DND-41 (cell line): ENCODE measurements around the gene AURKB.

Experiments
- ATAC-seq: fragments of 200-7000 bp; cut with Tn5 transposase; 3 replicates; pipeline ENCODE4 v1.9.1; 2021; ENCODE audit warnings: low read depth; ENCODE audit not compliant: insufficient read depth
- DNase-seq: peaks from one replicate; pipeline ENCODE4 v3.0.0-alpha.2; 2020
- H2AFZ ChIP-seq: 2 replicates; pipeline ENCODE4 v1.6.0; 2012; ENCODE audit warnings: low read depth, low read length
- H3K27ac ChIP-seq: 2 replicates; pipeline ENCODE4 v1.5.1; 2012; ENCODE audit warnings: low read length, inconsistent platforms
- H3K27me3 ChIP-seq: fragments of 200-600 bp; sonication (generic); 2 replicates; pipeline ENCODE4 v1.6.0; 2012; ENCODE audit warnings: low read length, mild to moderate bottlenecking, inconsistent platforms; ENCODE audit not compliant: insufficient read depth, poor library complexity
- H3K36me3 ChIP-seq: 2 replicates; pipeline ENCODE4 v1.5.1; 2012; ENCODE audit warnings: low read length, inconsistent platforms; ENCODE audit not compliant: insufficient read depth
- H3K4me1 ChIP-seq: 2 replicates; pipeline ENCODE4 v1.5.1; 2012; ENCODE audit warnings: mild to moderate bottlenecking, low read length; ENCODE audit not compliant: insufficient read depth
- H3K4me2 ChIP-seq: 2 replicates; pipeline ENCODE4 v1.6.0; 2012; ENCODE audit warnings: mild to moderate bottlenecking, moderate library complexity, low read length, inconsistent platforms; ENCODE audit not compliant: insufficient read depth
- H3K4me3 ChIP-seq, 2 experiments: fragments of 200-600 bp in 1 of 2; shearing (Covaris generic) in 1 of 2; 2 replicates each; pipeline ENCODE4 v1.5.1; 2012 to 2016; ENCODE audit warnings: inconsistent platforms in 2 of 2, low read length in 2 of 2, mild to moderate bottlenecking in 2 of 2, low read depth in 1 of 2, moderate library complexity in 1 of 2
- H3K79me2 ChIP-seq: 2 replicates; pipeline ENCODE4 v1.6.0; 2012; ENCODE audit warnings: low read length, inconsistent platforms; ENCODE audit not compliant: insufficient read depth
- H3K9ac ChIP-seq: 2 replicates; pipeline ENCODE4 v1.6.0; 2012; ENCODE audit warnings: low read depth, mild to moderate bottlenecking, inconsistent platforms, low read length, moderate library complexity
- H3K9me3 ChIP-seq: 2 replicates; pipeline ENCODE4 v1.5.1; 2012; ENCODE audit warnings: low read length, moderate library complexity, mild to moderate bottlenecking, inconsistent platforms; ENCODE audit not compliant: insufficient read depth, severe bottlenecking
- H4K20me1 ChIP-seq: 2 replicates; pipeline ENCODE4 v1.6.0; 2012; ENCODE audit warnings: low read length; ENCODE audit not compliant: insufficient read depth
- EZH2 ChIP-seq: IDR thresholded peaks from 3 replicates; pipeline ENCODE4 v1.6.1; 2012; ENCODE audit warnings: borderline replicate concordance, low read depth, mild to moderate bottlenecking, moderate library complexity, low read length, inconsistent platforms; ENCODE audit not compliant: severe bottlenecking
- TF ChIP-seq, protein P1 (sequence below): IDR thresholded peaks from 2 replicates; pipeline ENCODE4 v1.5.1; 2012; ENCODE audit warnings: borderline replicate concordance, low read length, moderate library complexity, mild to moderate bottlenecking; ENCODE audit not compliant: poor library complexity, severe bottlenecking; ENCODE audit errors: extremely low read depth

Gene AURKB

DNA sequence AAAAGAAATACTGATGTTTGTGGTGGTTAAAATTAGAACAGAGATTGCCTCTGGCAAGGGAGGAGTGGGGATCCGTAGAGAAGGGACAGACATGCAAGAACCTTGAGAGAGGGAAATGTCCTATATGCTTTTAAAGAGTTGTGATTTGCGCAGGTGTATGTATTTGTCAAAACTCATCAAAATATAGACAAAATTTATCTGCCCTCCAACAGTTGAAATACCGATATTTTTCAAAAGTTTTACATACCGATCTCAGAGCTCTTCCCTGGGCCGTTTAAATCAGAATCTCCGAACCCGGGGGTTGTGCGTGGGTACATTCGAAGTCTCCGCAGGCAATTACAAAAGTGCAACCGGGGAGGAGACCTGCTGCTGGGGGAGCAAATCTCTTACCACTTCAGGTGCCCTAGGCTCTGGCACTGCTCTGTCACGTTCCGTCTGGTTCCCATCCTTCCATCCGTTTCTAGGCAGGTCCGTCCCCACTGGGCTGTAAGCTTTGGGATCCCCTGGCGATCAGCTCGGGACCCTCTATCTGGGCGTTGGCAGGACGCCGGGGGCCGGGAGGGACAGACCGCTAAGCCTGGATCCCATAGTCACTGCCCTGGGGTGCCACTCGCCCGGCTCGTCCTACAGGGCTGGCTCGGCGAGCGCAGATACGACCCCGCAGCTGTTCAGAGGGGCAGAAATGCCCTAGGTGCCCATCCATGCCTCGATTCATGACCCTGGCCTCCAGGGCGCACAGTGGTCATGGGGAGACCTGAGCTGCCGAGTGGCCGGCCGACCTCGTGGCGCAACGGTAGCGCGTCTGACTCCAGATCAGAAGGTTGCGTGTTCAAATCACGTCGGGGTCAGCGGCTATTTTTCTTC lies 24.6 kb downstream of the AURKB start:
- ATAC-seq: 0 out of 3 replicates have a peak, but pooled peaks have one; percentile 2
- no peaks in the 10 kb centered on the region for H3K27me3 ChIP-seq
- H2AFZ ChIP-seq: peak overlapping the region; percentile 88
- no peaks in the 10 kb centered on the region; the same call in 1 of the 2 replicates for H3K36me3 ChIP-seq
- peak; percentile 83 for DNase-seq
- peaks cover 17% of the 10 kb centered on the region for H3K79me2 ChIP-seq
- H3K27ac ChIP-seq: peak overlapping the region; percentile 99
- TF ChIP-seq, protein P1, sequence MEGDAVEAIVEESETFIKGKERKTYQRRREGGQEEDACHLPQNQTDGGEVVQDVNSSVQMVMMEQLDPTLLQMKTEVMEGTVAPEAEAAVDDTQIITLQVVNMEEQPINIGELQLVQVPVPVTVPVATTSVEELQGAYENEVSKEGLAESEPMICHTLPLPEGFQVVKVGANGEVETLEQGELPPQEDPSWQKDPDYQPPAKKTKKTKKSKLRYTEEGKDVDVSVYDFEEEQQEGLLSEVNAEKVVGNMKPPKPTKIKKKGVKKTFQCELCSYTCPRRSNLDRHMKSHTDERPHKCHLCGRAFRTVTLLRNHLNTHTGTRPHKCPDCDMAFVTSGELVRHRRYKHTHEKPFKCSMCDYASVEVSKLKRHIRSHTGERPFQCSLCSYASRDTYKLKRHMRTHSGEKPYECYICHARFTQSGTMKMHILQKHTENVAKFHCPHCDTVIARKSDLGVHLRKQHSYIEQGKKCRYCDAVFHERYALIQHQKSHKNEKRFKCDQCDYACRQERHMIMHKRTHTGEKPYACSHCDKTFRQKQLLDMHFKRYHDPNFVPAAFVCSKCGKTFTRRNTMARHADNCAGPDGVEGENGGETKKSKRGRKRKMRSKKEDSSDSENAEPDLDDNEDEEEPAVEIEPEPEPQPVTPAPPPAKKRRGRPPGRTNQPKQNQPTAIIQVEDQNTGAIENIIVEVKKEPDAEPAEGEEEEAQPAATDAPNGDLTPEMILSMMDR: no peak
- TF ChIP-seq EZH2: no peak
- H4K20me1 ChIP-seq: peaks cover 13% of the 10 kb centered on the region
- H3K9ac ChIP-seq: peak overlapping the region; percentile 70
- peak overlapping the region; percentile 91 for H3K4me2 ChIP-seq
- no peaks in the 10 kb centered on the region for H3K9me3 ChIP-seq
- peaks cover 51% of the 10 kb centered on the region for H3K4me1 ChIP-seq
- peak overlapping the region; percentile 55 to 80 for H3K4me3 ChIP-seq

DNA sequence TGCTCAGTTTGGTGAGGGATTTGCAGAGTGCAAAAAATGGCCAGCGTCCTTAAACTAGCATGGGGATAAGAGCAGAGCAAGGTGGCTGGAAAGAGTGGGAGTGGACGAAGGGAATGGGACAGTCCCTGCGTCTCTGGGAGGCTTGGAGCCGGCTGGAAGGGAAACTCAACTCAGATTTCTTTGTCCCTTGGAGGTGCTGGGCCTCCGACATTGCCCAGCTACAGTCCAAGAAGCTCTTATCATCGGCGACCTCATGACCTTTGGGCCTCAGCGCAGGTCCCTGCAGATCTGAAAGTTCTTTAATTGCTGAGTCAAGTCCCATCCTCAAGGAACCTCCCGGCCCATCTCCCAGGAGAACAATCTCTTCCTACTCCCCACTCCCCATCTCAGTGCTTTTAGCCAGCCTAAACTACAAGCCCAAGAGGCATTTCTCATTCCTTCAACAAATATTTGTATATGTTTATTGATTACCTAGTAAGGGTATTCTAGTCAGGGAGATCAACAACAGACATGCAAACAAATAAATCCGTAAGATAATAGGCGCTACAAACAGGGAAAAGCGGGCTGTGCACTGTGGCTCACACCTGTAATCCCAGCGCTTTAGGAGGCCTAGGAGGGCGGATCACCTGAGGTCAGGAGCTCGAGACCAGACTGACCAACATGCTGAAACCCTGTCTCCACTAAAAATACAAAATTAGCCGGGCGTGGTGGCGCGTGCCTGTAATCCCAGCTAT lies 33.2 kb downstream of the AURKB start:
- Histone ChIP-seq H3K9ac (peak overlapping the region; percentile 74), H3K27ac (peak overlapping the region; percentile 81), H3K4me3 (peak overlapping the region; percentile 40 to 78; a peak in 3 of 4 replicates), H3K36me3 (no peaks in the 10 kb centered on the region; the same call in 1 of the 2 replicates), H3K27me3 (no peaks in the 10 kb centered on the region), H3K4me1 (peaks cover 45% of the 10 kb centered on the region), H4K20me1 (no peaks in the 10 kb centered on the region), H3K9me3 (no peaks in the 10 kb centered on the region), H2AFZ (peak overlapping the region; percentile 84), H3K79me2 (peaks cover 18% of the 10 kb centered on the region), H3K4me2 (peak overlapping the region; percentile 80)
- TF ChIP-seq, protein P1: no peak
- no peak for TF ChIP-seq EZH2
- DNase-seq: no peak
- no peak for ATAC-seq

DNA sequence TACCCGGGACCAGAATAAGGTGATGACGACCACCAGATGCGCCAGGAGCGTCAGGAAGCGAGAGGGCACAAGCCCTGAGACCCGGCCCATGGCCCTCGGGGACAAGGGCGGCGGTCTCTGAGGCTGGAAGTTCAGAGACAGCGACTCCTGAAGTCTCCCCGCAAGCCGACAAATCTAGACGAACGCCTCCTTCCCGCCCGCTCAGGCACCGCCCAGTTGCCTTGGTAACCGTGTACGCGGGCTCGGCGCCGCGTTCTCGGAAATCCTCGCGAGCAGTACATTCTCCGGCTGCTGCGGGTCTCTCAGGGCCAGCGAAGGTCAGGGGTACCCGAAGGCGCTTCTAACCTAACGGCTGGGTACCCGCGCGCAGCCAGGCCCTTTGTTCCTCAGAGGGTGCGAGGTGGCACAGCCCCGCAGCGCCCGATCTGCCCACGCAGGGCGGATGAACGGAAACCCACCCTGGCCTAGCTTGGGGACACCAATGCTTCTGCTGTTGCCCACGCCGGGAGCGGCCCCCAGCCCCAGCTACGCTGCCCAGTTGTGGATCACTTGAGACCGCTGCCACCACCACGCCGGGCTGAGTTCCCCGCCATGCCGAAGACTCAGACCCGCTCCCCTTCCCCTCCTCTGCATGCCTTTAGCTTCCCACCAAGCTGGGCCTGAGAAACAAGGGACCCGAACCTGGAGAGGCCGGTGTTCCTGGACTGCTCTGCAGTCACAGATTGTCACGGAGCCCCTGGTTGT lies 34.0 kb downstream of the AURKB start, which contains the start of gene TMEM107:
TMEM107 (minus strand) TSS at position 184 of the 744 bp plus-strand sequence; CDS start at position 90, 94 bp downstream.
- peak within 1 kb of the TSS; percentile 74 for H3K9ac ChIP-seq
- peak within 1 kb of the TSS; percentile 80 for H3K4me2 ChIP-seq
- TF ChIP-seq EZH2: no peak
- TF ChIP-seq, protein P1: peak; percentile 29
- peak within 1 kb of the TSS; percentile 84 for H2AFZ ChIP-seq
- no peaks in the 10 kb centered on the region; the same call in 1 of the 2 replicates for H3K36me3 ChIP-seq
- H3K27ac ChIP-seq: peak within 1 kb of the TSS; percentile 81
- H4K20me1 ChIP-seq: no peaks in the 10 kb centered on the region
- peaks cover 51% of the 10 kb centered on the region for H3K4me1 ChIP-seq
- DNase-seq: peak; percentile 91
- ATAC-seq: peak; percentile 67
- H3K27me3 ChIP-seq: no peaks in the 10 kb centered on the region
- H3K9me3 ChIP-seq: no peaks in the 10 kb centered on the region
- peak within 1 kb of the TSS; percentile 40 to 78 for H3K4me3 ChIP-seq
- peaks cover 18% of the 10 kb centered on the region for H3K79me2 ChIP-seq
